ENCODE data around the gene TMEM266.

Gene TMEM266

DNA sequence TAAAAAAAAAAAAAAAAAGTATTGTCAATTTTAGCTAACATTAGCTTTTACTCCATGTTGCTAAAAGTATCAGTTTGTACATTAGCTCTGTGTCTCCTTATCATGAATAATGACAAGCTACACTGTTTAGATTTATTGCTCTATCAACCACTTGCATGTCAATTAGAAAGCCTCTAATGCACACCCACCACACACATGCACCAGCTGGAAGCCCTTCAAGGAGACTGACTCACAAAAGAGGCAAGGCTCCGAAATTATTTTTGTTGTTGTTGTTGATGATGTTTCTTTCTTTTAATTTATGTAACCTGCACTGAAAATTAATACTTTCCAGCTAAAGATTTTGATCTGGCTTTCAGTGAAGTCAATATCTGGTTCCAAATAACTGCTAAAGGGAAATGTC is 180.0 kb downstream of the TMEM266 start:
- Histone ChIP-seq H3K4me1 (ENCODE audit: low read length) (no peaks in the 10 kb centered on the region), H3K9ac (ENCODE audit: low read length) (no peak overlapping the region), H4K20me1 (ENCODE audit: insufficient read depth, low read length) (no peaks in the 10 kb centered on the region), H3F3A (ENCODE audit: insufficient read depth, low read length) (no peaks in the 10 kb centered on the region), H3K27me3 (replicated peaks; ENCODE audit: insufficient read depth, low read length) (no peaks in the 10 kb centered on the region), H3K27ac (ENCODE audit: low read length) (no peak overlapping the region), H3K4me2 (ENCODE audit: low read depth, low read length) (no peak overlapping the region), H3K4me3 (ENCODE audit: low read length) (no peak overlapping the region), H3K9me3 (replicated peaks; ENCODE audit: insufficient read depth, low read length) (no peaks in the 10 kb centered on the region), H2AFZ (ENCODE audit: low read length) (no peak overlapping the region), H3K79me2 (ENCODE audit: low read length) (no peaks in the 10 kb centered on the region), H3K9me2 (replicated peaks; ENCODE audit: insufficient read depth, low read length) (no peaks in the 10 kb centered on the region), H3K36me3 (replicated peaks; ENCODE audit: insufficient read depth, low read length) (no peaks in the 10 kb centered on the region)
- TF ChIP-seq EZH2 (optimal IDR thresholded peaks at IDR 0.05; ENCODE audit: low read depth, low read length) (no peak), EZH2phosphoT487 (IDR thresholded peaks at IDR 0.05; ENCODE audit: low read length) (no peak)
- TF ChIP-seq, protein P1, sequence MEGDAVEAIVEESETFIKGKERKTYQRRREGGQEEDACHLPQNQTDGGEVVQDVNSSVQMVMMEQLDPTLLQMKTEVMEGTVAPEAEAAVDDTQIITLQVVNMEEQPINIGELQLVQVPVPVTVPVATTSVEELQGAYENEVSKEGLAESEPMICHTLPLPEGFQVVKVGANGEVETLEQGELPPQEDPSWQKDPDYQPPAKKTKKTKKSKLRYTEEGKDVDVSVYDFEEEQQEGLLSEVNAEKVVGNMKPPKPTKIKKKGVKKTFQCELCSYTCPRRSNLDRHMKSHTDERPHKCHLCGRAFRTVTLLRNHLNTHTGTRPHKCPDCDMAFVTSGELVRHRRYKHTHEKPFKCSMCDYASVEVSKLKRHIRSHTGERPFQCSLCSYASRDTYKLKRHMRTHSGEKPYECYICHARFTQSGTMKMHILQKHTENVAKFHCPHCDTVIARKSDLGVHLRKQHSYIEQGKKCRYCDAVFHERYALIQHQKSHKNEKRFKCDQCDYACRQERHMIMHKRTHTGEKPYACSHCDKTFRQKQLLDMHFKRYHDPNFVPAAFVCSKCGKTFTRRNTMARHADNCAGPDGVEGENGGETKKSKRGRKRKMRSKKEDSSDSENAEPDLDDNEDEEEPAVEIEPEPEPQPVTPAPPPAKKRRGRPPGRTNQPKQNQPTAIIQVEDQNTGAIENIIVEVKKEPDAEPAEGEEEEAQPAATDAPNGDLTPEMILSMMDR (IDR thresholded peaks at IDR 0.05; ENCODE audit: low read length) = no peak
- DNase-seq = no peak

DNA sequence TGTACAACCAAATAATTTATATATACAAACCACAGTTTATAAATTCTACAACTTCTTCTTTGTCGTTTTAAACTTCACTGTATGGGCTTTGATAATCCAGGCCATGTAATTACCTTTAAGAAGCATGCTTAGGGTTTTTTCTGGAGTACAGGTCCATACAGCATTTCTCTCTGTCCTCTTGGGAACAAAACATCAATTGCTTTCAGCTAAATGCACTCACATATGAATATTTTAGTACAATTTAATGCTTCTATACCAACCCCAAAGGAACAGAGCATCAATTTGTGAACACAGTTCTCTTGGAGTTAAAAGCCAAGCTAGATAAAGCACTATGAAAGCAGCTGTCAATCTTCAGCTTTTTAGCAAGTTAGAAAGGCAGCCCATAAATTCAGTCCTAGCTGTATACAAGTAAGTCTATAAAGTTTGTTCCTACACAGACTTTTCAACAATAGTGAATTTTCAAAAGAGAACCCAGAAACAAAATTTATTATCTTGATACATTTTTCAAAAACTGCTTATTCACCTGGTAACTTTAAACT is 185.4 kb downstream of the TMEM266 start:
- H3K27ac ChIP-seq (ENCODE audit: low read length) = no peak overlapping the region
- H3K9me2 ChIP-seq (replicated peaks; ENCODE audit: insufficient read depth, low read length) = no peaks in the 10 kb centered on the region
- no peak for TF ChIP-seq EZH2phosphoT487 (IDR thresholded peaks at IDR 0.05; ENCODE audit: low read length)
- TF ChIP-seq, protein P1 (IDR thresholded peaks at IDR 0.05; ENCODE audit: low read length) = no peak
- TF ChIP-seq EZH2 (optimal IDR thresholded peaks at IDR 0.05; ENCODE audit: low read depth, low read length) = no peak
- H3K36me3 ChIP-seq (replicated peaks; ENCODE audit: insufficient read depth, low read length) = no peaks in the 10 kb centered on the region
- no peak overlapping the region for H3K9ac ChIP-seq (ENCODE audit: low read length)
- no peaks in the 10 kb centered on the region for H3F3A ChIP-seq (ENCODE audit: insufficient read depth, low read length)
- H3K4me1 ChIP-seq (ENCODE audit: low read length) = no peaks in the 10 kb centered on the region
- H3K4me2 ChIP-seq (ENCODE audit: low read depth, low read length) = no peak overlapping the region
- H3K4me3 ChIP-seq (ENCODE audit: low read length) = no peak overlapping the region
- no peaks in the 10 kb centered on the region; the same call in 1 of the 2 replicates for H3K79me2 ChIP-seq (ENCODE audit: low read length)
- H3K27me3 ChIP-seq (replicated peaks; ENCODE audit: insufficient read depth, low read length) = no peaks in the 10 kb centered on the region
- no peaks in the 10 kb centered on the region for H3K9me3 ChIP-seq (replicated peaks; ENCODE audit: insufficient read depth, low read length)
- DNase-seq = no peak
- H2AFZ ChIP-seq (ENCODE audit: low read length) = no peak overlapping the region
- H4K20me1 ChIP-seq (ENCODE audit: insufficient read depth, low read length) = no peaks in the 10 kb centered on the region

DNA sequence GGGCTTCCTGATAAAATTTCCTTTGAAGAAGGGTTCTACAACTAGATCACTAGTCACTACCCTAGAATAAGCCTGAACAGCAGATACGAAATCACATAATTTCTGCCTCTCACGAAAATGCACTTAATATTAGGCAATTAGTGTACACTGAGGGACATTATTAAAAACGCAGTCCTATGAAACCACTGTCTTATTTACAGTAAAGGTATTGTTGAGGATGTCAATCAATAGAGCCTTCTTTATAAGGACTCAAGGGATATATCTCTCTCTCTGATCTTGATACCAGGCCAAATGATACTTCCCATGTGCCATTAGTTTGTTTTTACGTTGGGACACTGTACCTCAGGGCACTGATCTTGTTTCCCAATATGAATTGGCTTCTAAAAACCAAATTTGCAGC is 191.9 kb downstream of the TMEM266 start:
- DNase-seq = no peak
- TF ChIP-seq EZH2phosphoT487 (IDR thresholded peaks at IDR 0.05; ENCODE audit: low read length) (no peak), EZH2 (optimal IDR thresholded peaks at IDR 0.05; ENCODE audit: low read depth, low read length) (no peak)
- TF ChIP-seq, protein P1 (IDR thresholded peaks at IDR 0.05; ENCODE audit: low read length) = no peak
- H3K27me3 ChIP-seq (replicated peaks; ENCODE audit: insufficient read depth, low read length) = no peaks in the 10 kb centered on the region
- H3K9ac ChIP-seq (ENCODE audit: low read length) = no peak overlapping the region
- H3K9me2 ChIP-seq (replicated peaks; ENCODE audit: insufficient read depth, low read length) = no peaks in the 10 kb centered on the region
- no peaks in the 10 kb centered on the region for H3K4me1 ChIP-seq (ENCODE audit: low read length)
- H3K36me3 ChIP-seq (replicated peaks; ENCODE audit: insufficient read depth, low read length) = no peaks in the 10 kb centered on the region
- H3K9me3 ChIP-seq (replicated peaks; ENCODE audit: insufficient read depth, low read length) = no peaks in the 10 kb centered on the region
- H3F3A ChIP-seq (ENCODE audit: insufficient read depth, low read length) = no peaks in the 10 kb centered on the region
- no peak overlapping the region for H2AFZ ChIP-seq (ENCODE audit: low read length)
- no peak overlapping the region for H3K4me2 ChIP-seq (ENCODE audit: low read depth, low read length)
- no peaks in the 10 kb centered on the region for H4K20me1 ChIP-seq (ENCODE audit: insufficient read depth, low read length)
- no peak overlapping the region for H3K27ac ChIP-seq (ENCODE audit: low read length)
- H3K4me3 ChIP-seq (ENCODE audit: low read length) = no peak overlapping the region
- H3K79me2 ChIP-seq (ENCODE audit: low read length) = no peaks in the 10 kb centered on the region; the same call in 1 of the 2 replicates

Data from MM.1S (cell line).